22Rv1 (cell line): Measurements from ENCODE around the gene SMYD2.

Experiments
- H3K27ac ChIP-seq: fragments of 450-650 bp; 2 replicates; pipeline ENCODE4 v1.5.1; 2017
- CTCF ChIP-seq: fragments of 450-650 bp; IDR thresholded peaks from 2 replicates; pipeline ENCODE4 v1.5.1; 2017; ENCODE audit warnings: mild to moderate bottlenecking
- ZFX ChIP-seq: fragments of 450-650 bp; IDR thresholded peaks from 2 replicates; pipeline ENCODE4 v1.6.1; 2017; ENCODE audit warnings: antibody characterized with exemption, borderline replicate concordance

Gene SMYD2

GRCh38 chr1:214326406-214326805, 45.4 kb downstream of the SMYD2 start:
- no peak overlapping the region for H3K27ac ChIP-seq
- no peak for TF ChIP-seq CTCF
- no peak for TF ChIP-seq ZFX

GRCh38 chr1:214327514-214327913, 46.6 kb downstream of the SMYD2 start:
- TF ChIP-seq CTCF (no peak), ZFX (no peak)
- no peak overlapping the region for H3K27ac ChIP-seq

DNA sequence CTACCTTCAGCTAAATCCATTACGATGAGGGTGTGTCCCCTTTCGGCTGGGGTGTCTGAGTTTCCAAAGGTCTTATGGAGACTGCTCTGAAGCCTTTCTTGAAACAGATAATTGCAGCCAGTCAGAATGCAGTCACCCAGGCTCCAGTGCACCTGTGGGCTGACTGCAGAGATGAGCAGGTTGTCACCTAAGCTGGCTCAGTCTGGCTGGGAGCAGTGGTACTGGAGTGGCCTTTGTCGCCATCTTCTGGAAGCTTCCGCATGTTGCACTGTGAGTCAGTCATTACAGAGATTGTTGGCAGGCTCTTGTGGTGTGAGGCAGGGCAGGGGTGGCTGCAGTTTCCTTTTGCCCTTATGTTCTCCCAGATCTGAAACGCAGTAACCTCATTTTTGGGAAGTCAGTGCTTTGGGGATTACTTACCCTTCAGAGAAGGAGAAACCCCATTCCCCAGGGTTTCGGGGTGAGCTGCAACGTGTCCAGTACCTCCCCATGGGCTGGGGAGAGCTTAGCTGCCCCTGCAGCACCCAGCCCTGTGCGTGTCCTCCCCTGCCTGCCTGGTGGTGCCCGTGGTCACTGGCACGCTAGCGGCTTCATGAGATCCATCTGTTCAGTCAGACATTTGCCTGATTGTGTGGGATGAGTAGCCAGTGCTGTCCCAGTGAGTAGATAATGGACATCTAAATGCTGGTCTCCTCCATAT, 48.0 kb downstream of the SMYD2 start:
- H3K27ac ChIP-seq, result no peak overlapping the region
- TF ChIP-seq CTCF, result peak; percentile 96
- TF ChIP-seq ZFX, result no peak

DNA sequence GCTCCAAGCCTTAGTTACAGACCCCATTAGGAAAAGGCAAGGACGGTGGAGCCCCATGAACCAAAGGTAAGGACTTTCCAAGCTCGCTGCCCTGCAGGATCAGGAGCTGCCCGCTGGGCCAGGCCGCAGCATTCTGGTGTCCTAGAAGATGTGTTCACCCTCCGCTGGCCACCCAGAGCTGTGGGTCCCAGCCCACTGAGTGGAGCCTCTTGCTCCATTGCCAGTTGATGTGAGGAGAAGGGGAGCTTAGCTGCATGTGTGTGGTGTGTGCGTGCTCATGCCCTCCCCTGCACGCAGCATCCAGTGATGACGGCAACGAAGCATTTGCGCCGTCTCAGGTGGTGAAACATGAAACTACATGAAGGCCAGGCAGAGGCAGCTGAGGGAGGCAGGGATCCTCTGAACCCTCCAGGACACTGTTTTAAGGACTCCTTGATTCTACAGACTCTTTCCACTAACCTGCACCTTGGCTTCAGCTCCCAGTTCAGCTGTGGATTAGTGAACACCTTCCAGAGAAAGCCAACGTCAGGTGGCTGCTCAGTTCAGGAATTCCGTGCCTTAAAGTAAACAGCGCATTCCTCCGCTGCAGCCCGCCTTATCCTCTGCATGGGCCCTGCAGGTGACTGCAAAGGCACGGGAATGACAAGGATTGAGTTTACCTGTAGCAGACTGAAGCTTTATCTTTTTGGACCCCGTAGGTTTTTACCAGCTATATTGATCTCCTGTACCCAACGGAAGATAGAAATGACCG, 48.7 kb downstream of the SMYD2 start:
- no peak for TF ChIP-seq ZFX
- no peak for TF ChIP-seq CTCF

DNA sequence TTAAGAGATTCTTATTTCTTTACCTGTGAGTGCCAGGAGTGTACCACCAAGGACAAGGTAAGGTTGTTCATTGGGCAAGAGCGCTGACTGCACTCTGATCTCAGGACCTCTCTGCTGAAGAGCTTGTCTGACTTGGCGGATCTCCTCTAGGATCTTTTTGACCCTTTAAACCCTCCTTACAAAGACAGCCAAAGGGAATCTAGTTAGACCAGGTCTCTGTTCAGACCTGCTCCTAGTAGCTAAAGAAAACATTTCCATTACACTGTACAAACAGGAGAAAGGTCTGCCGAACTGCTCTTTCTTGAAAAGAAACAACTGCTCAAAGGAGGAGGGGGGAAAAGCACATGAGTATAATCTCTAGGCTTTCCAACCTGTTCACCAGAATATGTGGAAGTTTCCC, 49.3 kb downstream of the SMYD2 start:
- TF ChIP-seq CTCF (no peak), ZFX (no peak)
- no peak overlapping the region for H3K27ac ChIP-seq

More for the DNA sequence above, 48.7 kb downstream of the SMYD2 start:
- no peak overlapping the region for H3K27ac ChIP-seq

- TF ChIP-seq ZFX, result no peak
- no peak for TF ChIP-seq CTCF
- H3K27ac ChIP-seq, result no peak overlapping the region
These were observed 49.8 kb downstream of the SMYD2 start for GRCh38 chr1:214330715-214331114.

GRCh38 chr1:214331180-214331579, 50.2 kb downstream of the SMYD2 start:
- no peak overlapping the region for H3K27ac ChIP-seq
- no peak for TF ChIP-seq ZFX
- TF ChIP-seq CTCF, result no peak
